ENCODE results near the gene B3GNT2.

DNA sequence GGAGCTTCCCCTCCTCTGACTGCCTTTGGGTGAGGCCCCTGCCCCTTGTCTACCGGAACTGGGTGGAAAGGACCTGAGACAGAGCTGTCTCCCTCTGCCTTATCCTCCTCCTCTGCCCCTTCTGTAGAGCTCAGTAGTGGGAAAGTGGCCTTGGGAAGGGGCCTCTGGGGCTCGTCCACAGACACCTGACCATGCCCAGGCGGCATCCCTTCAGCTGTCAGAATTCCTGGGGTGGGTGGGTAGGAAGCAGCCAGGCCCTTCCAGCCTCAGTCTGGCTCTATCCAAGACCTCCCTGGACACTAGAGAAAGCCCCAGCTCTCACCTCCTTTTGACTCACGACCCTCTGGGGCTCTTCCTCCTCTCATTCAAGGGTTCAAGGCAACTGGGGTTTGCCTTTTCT lies 35.6 kb downstream of the B3GNT2 start:
- TF ChIP-seq NFE2L1 (tag; IDR thresholded peaks at IDR 0.05; ENCODE audit: borderline replicate concordance, low read depth), result no peak
- no peak for TF ChIP-seq POLR2G (IDR thresholded peaks at IDR 0.05; ENCODE audit: low read depth, low read length)
- no peak for TF ChIP-seq CSDE1 (IDR thresholded peaks at IDR 0.05)
- TF ChIP-seq SETDB1 (IDR thresholded peaks at IDR 0.05; ENCODE audit: low read length), result no peak
- TF ChIP-seq CTCF (IDR thresholded peaks at IDR 0.05 in 2 of 3, conservative IDR thresholded peaks at IDR 0.05 in 1 of 3; ENCODE audit: insufficient read depth in 2 of 3, low read depth in 1 of 3, low read length in 3 of 3), result no peak
- TF ChIP-seq GATAD2A (IDR thresholded peaks at IDR 0.05), result no peak
- no peak for TF ChIP-seq CBX2 (IDR thresholded peaks at IDR 0.05; ENCODE audit: insufficient read depth, low read length, poor library complexity, severe bottlenecking)
- no peak for TF ChIP-seq NBN (IDR thresholded peaks at IDR 0.05; ENCODE audit: low read depth)
- TF ChIP-seq THRB (CRISPR knock-in tag; conservative IDR thresholded peaks at IDR 0.05), result no peak
- no peak for TF ChIP-seq NONO (IDR thresholded peaks at IDR 0.05; ENCODE audit: low read depth in 2 of 2, low read length in 1 of 2)
- no peak for TF ChIP-seq KLF13 (tag; IDR thresholded peaks at IDR 0.05; ENCODE audit: borderline replicate concordance, low read depth)
- TF ChIP-seq IFI16 (CRISPR knock-in tag; IDR thresholded peaks at IDR 0.05), result no peak

All from K562 (cell line).